CD14-positive monocyte (primary cell): ENCODE measurements around the gene ZNF536. TPM values are rescaled to one million over a fixed set of nuclear protein-coding genes. Genes with fewer than 3 reads are reported as not detected.

ENCODE experiments used
- DNase-seq, 3 donors: peaks; one replicate each; pipeline ENCODE4 v3.0.0-alpha.2; 2011 to 2022
- H2AFZ ChIP-seq: 2 replicates; pipeline ENCODE4 v1.6.0; 2012; ENCODE audit warnings: mild to moderate bottlenecking, low read depth, low read length, inconsistent platforms; ENCODE audit not compliant: insufficient read depth, poor library complexity, severe bottlenecking
- H3K27ac ChIP-seq, 2 donors: 1 replicate in 1 of 2; 2 replicates in 1 of 2; pipeline ENCODE4 v1.5.1; 2012 to 2013; ENCODE audit warnings: low read length in 2 of 2, control low read depth in 1 of 2, inconsistent platforms in 1 of 2, low read depth in 1 of 2, mild to moderate bottlenecking in 1 of 2
- H3K27me3 ChIP-seq, 2 donors: one replicate each; pipeline versions ENCODE4 v1.6.0 to v1.6.1; 2011 to 2013; ENCODE audit warnings: low read length in 2 of 2; ENCODE audit not compliant: control insufficient read depth in 2 of 2, insufficient read depth in 2 of 2
- H3K36me3 ChIP-seq, 2 donors: replicated peaks in 1 of 2; 1 replicate in 1 of 2; 2 replicates in 1 of 2; pipeline versions ENCODE4 v1.5.1 to v1.6.1; 2012 to 2013; ENCODE audit warnings: low read length in 2 of 2, control low read depth in 1 of 2, inconsistent platforms in 1 of 2, mild to moderate bottlenecking in 1 of 2; ENCODE audit not compliant: insufficient read depth in 2 of 2, control insufficient read depth in 1 of 2
- H3K4me1 ChIP-seq, 2 donors: 1 replicate in 1 of 2; 2 replicates in 1 of 2; pipeline versions ENCODE4 v1.5.1 to v1.6.1; 2012 to 2013; ENCODE audit warnings: low read length in 2 of 2, control low read depth in 1 of 2, inconsistent platforms in 1 of 2, mild to moderate bottlenecking in 1 of 2, moderate library complexity in 1 of 2; ENCODE audit not compliant: insufficient read depth in 2 of 2, control insufficient read depth in 1 of 2
- H3K4me2 ChIP-seq: replicated peaks from 2 replicates; pipeline ENCODE3; 2012; ENCODE audit warnings: low read length, moderate library complexity, mild to moderate bottlenecking; ENCODE audit not compliant: poor library complexity, severe bottlenecking; ENCODE audit errors: extremely low read depth
- H3K4me3 ChIP-seq, 3 experiments: fragments of 200-600 bp in 1 of 3; sonication (generic) in 1 of 3; replicated peaks in 1 of 3; 1 replicate in 2 of 3; 2 replicates in 1 of 3; pipeline ENCODE4 v1.5.1; 2011 to 2013; ENCODE audit warnings: low read length in 3 of 3, mild to moderate bottlenecking in 3 of 3, control low read depth in 2 of 3, low read depth in 2 of 3, inconsistent platforms in 1 of 3, moderate library complexity in 1 of 3
- H3K79me2 ChIP-seq: 2 replicates; pipeline ENCODE4 v1.6.0; 2012; ENCODE audit warnings: mild to moderate bottlenecking, control low read depth, inconsistent platforms, low read length, moderate library complexity; ENCODE audit not compliant: insufficient read depth
- H3K9ac ChIP-seq: 2 replicates; pipeline ENCODE4 v1.6.0; 2017; ENCODE audit warnings: low read length, mild to moderate bottlenecking; ENCODE audit not compliant: insufficient read depth, poor library complexity, severe bottlenecking
- H3K9me3 ChIP-seq, 2 donors: replicated peaks in 1 of 2; 1 replicate in 1 of 2; 2 replicates in 1 of 2; pipeline versions ENCODE4 v1.5.1 to v1.6.1; 2012 to 2013; ENCODE audit warnings: low read length in 2 of 2, control low read depth in 1 of 2; ENCODE audit not compliant: control insufficient read depth in 1 of 2, insufficient read depth in 1 of 2
- H4K20me1 ChIP-seq: 2 replicates; pipeline ENCODE4 v1.6.0; 2012; ENCODE audit warnings: mild to moderate bottlenecking, low read length, control low read depth, moderate library complexity; ENCODE audit not compliant: insufficient read depth
- H3K27ac Mint-ChIP-seq, 7 donors: one replicate each; pipeline ENCODE4 v1.8.0; 2020; ENCODE audit warnings: mild to moderate bottlenecking in 7 of 7, mixed read lengths in 7 of 7, moderate library complexity in 6 of 7, inconsistent platforms in 2 of 7
- H3K27me3 Mint-ChIP-seq, 3 donors: one replicate each; pipeline ENCODE4 v1.8.0; 2021 to 2022; ENCODE audit warnings: low read depth in 3 of 3, mild to moderate bottlenecking in 3 of 3, mixed read lengths in 3 of 3, moderate library complexity in 3 of 3, inconsistent platforms in 1 of 3
- H3K36me3 Mint-ChIP-seq, 2 donors: one replicate each; pipeline ENCODE4 v1.8.0; 2020; ENCODE audit warnings: mixed read lengths in 2 of 2, inconsistent platforms in 1 of 2, mild to moderate bottlenecking in 1 of 2
- H3K4me1 Mint-ChIP-seq: one replicate; pipeline ENCODE4 v1.8.0; 2020; ENCODE audit warnings: mild to moderate bottlenecking, mixed read lengths
- H3K4me3 Mint-ChIP-seq, 2 donors: one replicate each; pipeline ENCODE4 v1.8.0; 2020; ENCODE audit warnings: mild to moderate bottlenecking in 2 of 2, mixed read lengths in 2 of 2, moderate library complexity in 1 of 2
- H3K9me3 Mint-ChIP-seq, 7 donors: one replicate each; pipeline ENCODE4 v1.8.0; 2020 to 2022; ENCODE audit warnings: mixed read lengths in 7 of 7, mild to moderate bottlenecking in 6 of 7, moderate library complexity in 6 of 7, inconsistent platforms in 2 of 7
- WGBS: methylation state at CpG from one replicate; pipeline ENCODE4 v1.1.5; 2013; ENCODE audit warnings: missing lambda C conversion rate; ENCODE audit not compliant: insufficient coverage; 5-methylcytosine and 5-hydroxymethylcytosine counted together
- intact Hi-C, 2 donors: fragments of 100-400 bp; cut with micrococcal nuclease; formaldehyde crosslinking; loops; one replicate each; pipeline versions ENCODE4 v1.15.0 to v1.15.1; 2023
- polyA plus RNA-seq, 3 donors: library from polyadenylated mRNA; depleted of rRNA in 1 of 3; unstranded in 2 of 3; stranded (reverse) in 1 of 3; fragments of 300-500 nt in 2 of 3; fragments of >200 nt in 1 of 3; fragmentation: Illumina TruSeq in 2 of 3; gene quantifications; 1 replicate in 2 of 3; 2 replicates in 1 of 3; pipeline ENCODE4 v1.2.3, GENCODE V29; 2012 to 2021
- TF ChIP-seq, protein P1 (sequence below): fragments of 200-600 bp; IDR thresholded peaks from one replicate; pipeline ENCODE4 v1.8.0; 2022; ENCODE audit warnings: antibody characterized with exemption, mild to moderate bottlenecking

ZNF536 gene
- polyA plus RNA-seq, 3 donors, result not detected

DNA sequence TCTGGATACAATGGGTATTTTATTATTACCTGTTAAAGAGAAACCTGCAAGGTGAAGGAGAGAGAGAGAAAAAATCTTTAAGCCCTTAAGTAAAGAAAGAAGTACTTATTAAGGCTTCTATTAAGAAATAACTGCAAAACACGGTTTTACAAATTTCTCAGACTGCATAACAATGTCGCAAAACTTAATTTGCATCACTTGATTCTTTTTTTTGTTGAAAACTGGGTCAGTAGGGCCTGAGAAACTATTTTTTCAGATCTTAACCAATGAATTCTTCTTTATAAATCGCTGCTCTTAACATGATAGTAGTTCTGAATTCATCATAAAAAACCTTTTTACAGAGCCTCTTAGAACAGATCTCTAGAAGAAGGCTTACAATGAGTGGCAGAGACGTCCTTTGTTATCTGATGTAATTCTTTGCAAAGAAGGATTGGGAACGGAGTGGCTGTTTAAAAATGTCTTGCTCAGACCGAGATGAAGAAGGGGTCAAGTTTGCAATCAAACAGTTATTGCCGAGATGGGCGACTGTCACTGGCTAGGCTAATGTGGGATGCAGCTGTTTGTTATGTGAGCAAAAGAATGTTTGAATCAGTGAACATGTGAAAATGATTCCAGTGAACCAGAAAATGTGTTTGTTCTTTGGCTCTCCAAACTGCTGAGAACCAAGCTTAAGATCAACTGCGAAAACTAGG lies 76.3 kb downstream of the ZNF536 start:
- intact Hi-C loops, result no loop called here
- H3K9ac ChIP-seq, result no peak overlapping the region
- no peak overlapping the region for H2AFZ ChIP-seq
- H3K27ac Mint-ChIP-seq, result no peak overlapping the region
- H3K27ac ChIP-seq, result no peak overlapping the region
- H3K4me1 Mint-ChIP-seq, result peaks cover 2% of the 10 kb centered on the region
- no peaks in the 10 kb centered on the region for H3K36me3 Mint-ChIP-seq
- no peaks in the 10 kb centered on the region for H3K4me1 ChIP-seq
- peaks cover 6 to 15% (median 10%) of the 10 kb centered on the region in 3 donors for H3K27me3 Mint-ChIP-seq
- H3K9me3 Mint-ChIP-seq, result peaks cover 0 to 10% (median 0%) of the 10 kb centered on the region in 7 donors
- no peak for DNase-seq
- H3K4me3 Mint-ChIP-seq, result no peak overlapping the region
- 86% methylated on average over 4 of the region's 9 CpGs for WGBS
- H3K9me3 ChIP-seq, result peaks cover 0 to 14% of the 10 kb centered on the region in 2 donors
- H3K36me3 ChIP-seq, result no peaks in the 10 kb centered on the region
- no peak overlapping the region for H3K4me3 ChIP-seq
- H4K20me1 ChIP-seq, result no peaks in the 10 kb centered on the region
- H3K27me3 ChIP-seq, result no peaks in the 10 kb centered on the region
- H3K4me2 ChIP-seq, result no peak overlapping the region
- TF ChIP-seq, protein P1, sequence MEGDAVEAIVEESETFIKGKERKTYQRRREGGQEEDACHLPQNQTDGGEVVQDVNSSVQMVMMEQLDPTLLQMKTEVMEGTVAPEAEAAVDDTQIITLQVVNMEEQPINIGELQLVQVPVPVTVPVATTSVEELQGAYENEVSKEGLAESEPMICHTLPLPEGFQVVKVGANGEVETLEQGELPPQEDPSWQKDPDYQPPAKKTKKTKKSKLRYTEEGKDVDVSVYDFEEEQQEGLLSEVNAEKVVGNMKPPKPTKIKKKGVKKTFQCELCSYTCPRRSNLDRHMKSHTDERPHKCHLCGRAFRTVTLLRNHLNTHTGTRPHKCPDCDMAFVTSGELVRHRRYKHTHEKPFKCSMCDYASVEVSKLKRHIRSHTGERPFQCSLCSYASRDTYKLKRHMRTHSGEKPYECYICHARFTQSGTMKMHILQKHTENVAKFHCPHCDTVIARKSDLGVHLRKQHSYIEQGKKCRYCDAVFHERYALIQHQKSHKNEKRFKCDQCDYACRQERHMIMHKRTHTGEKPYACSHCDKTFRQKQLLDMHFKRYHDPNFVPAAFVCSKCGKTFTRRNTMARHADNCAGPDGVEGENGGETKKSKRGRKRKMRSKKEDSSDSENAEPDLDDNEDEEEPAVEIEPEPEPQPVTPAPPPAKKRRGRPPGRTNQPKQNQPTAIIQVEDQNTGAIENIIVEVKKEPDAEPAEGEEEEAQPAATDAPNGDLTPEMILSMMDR, result no peak
- no peaks in the 10 kb centered on the region for H3K79me2 ChIP-seq

DNA sequence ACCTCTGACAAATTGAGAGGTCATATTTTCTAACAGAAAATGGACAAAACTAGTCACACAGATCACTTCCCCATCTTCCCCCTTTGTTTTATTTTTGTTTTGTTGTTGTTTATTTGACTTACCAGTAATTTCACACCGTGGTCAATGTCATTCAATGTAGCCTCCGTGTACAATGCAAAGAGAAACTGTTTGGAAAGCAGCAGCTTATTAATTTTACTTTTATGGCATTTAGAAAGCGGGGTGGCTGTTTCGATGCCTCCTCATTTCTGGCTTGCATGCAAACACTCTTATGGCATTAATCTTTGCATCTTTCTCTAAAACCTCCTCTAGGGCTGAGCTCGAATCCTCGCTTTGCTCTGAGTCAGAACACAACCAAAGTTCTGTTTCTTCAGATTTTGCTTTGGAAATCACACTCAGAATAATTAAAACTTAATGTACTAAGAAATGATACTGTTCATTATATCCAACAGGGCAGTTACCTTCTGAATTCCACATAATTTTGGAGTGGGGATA lies 77.0 kb downstream of the ZNF536 start:
- Histone ChIP-seq H3K4me3 (no peak overlapping the region), H3K27ac (no peak overlapping the region), H3K9ac (no peak overlapping the region), H3K79me2 (no peaks in the 10 kb centered on the region), H3K4me2 (no peak overlapping the region), H3K9me3 (peaks cover 0 to 10% of the 10 kb centered on the region in 2 donors), H3K36me3 (no peaks in the 10 kb centered on the region), H2AFZ (no peak overlapping the region), H3K27me3 (no peaks in the 10 kb centered on the region), H3K4me1 (no peaks in the 10 kb centered on the region), H4K20me1 (no peaks in the 10 kb centered on the region)
- peaks cover 6 to 15% (median 10%) of the 10 kb centered on the region in 3 donors for H3K27me3 Mint-ChIP-seq
- TF ChIP-seq, protein P1, result no peak
- H3K4me1 Mint-ChIP-seq, result peaks cover 2% of the 10 kb centered on the region
- H3K36me3 Mint-ChIP-seq, result no peaks in the 10 kb centered on the region
- 90% methylated on average over 2 of the region's 6 CpGs for WGBS
- H3K27ac Mint-ChIP-seq, result no peak overlapping the region
- H3K9me3 Mint-ChIP-seq, result peaks cover 0 to 7% (median 0%) of the 10 kb centered on the region in 7 donors
- intact Hi-C loops, result no loop called here
- H3K4me3 Mint-ChIP-seq, result no peak overlapping the region
- DNase-seq, result no peak
